ENCODE measurements around the gene AQP12B.

Gene AQP12B

GRCh38 chr2:240632306-240632721 lies 50.4 kb downstream of the AQP12B start:
- Mint-ChIP-seq H3K4me3 (no peak overlapping the region), H3K9me3 (ENCODE audit: low read depth) (peaks cover 9% of the 10 kb centered on the region), H3K36me3 (peaks cover 7% of the 10 kb centered on the region), H3K27ac (no peak overlapping the region), H3K4me1 (ENCODE audit: low read depth) (no peaks in the 10 kb centered on the region), H3K27me3 (no peaks in the 10 kb centered on the region)

- Mint-ChIP-seq H3K27ac (no peak overlapping the region), H3K4me3 (no peak overlapping the region), H3K36me3 (peaks cover 7% of the 10 kb centered on the region), H3K27me3 (no peaks in the 10 kb centered on the region), H3K4me1 (ENCODE audit: low read depth) (peaks cover 2% of the 10 kb centered on the region), H3K9me3 (ENCODE audit: low read depth) (peaks cover 9% of the 10 kb centered on the region)
These were observed 51.0 kb downstream of the AQP12B start for GRCh38 chr2:240631548-240632305.

DNA sequence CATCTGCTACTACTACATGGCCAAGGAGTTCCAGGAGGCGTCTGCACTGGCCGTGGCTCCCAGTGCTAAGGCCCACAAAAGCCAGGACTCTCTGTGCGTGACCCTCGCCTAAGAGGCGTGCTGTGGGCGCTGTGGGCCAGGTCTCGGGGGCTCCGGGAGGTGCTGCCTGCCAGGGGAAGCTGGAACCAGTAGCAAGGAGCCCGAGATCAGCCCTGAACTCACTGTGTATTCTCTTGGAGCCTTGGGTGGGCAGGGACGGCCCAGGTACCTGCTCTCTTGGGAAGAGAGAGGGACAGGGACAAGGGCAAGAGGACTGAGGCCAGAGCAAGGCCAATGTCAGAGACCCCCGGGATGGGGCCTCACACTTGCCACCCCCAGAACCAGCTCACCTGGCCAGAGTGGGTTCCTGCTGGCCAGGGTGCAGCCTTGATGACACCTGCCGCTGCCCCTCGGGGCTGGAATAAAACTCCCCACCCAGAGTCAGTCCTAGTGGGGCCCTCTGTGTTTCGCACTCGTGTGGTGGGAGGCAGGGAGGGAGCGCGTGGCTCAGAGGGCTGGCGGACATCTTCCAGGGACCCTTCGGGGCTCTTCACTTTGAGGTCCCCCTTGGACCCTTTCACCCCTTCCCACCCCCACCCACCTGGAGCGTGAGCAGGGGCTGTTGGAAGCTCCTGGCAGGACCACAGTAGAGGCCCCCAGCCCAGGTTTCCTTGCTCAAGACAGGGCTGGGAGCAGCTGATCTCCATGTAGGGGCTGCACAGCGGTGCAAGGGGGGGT lies 51.7 kb downstream of the AQP12B start:
- Mint-ChIP-seq H3K27ac (no peak overlapping the region), H3K4me1 (ENCODE audit: low read depth) (peaks cover 6% of the 10 kb centered on the region), H3K27me3 (no peaks in the 10 kb centered on the region), H3K4me3 (no peak overlapping the region), H3K9me3 (ENCODE audit: low read depth) (peaks cover 9% of the 10 kb centered on the region), H3K36me3 (peaks cover 7% of the 10 kb centered on the region)

DNA sequence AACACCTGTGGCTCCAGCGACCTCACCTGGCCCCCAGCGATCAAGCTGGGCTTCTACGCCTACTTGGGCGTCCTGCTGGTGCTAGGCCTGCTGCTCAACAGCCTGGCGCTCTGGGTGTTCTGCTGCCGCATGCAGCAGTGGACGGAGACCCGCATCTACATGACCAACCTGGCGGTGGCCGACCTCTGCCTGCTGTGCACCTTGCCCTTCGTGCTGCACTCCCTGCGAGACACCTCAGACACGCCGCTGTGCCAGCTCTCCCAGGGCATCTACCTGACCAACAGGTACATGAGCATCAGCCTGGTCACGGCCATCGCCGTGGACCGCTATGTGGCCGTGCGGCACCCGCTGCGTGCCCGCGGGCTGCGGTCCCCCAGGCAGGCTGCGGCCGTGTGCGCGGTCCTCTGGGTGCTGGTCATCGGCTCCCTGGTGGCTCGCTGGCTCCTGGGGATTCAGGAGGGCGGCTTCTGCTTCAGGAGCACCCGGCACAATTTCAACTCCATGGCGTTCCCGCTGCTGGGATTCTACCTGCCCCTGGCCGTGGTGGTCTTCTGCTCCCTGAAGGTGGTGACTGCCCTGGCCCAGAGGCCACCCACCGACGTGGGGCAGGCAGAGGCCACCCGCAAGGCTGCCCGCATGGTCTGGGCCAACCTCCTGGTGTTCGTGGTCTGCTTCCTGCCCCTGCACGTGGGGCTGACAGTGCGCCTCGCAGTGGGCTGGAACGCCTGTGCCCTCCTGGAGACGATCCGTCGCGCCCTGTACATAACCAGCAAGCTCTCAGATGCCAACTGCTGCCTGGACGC lies 52.5 kb downstream of the AQP12B start:
- Mint-ChIP-seq H3K9me3 (ENCODE audit: low read depth) (peaks cover 9% of the 10 kb centered on the region), H3K27me3 (no peaks in the 10 kb centered on the region), H3K4me1 (ENCODE audit: low read depth) (peaks cover 7% of the 10 kb centered on the region), H3K27ac (no peak overlapping the region), H3K36me3 (peaks cover 7% of the 10 kb centered on the region), H3K4me3 (no peak overlapping the region)

DNA sequence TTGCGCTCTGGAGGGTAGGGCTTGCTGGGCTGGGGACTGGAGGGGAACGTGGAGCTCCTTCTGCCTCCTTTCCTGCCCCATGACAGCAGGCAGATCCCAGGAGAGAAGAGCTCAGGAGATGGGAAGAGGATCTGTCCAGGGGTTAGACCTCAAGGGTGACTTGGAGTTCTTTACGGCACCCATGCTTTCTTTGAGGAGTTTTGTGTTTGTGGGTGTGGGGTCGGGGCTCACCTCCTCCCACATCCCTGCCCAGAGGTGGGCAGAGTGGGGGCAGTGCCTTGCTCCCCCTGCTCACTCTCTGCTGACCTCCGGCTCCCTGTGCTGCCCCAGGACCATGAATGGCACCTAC lies 53.1 kb downstream of the AQP12B start:
- Mint-ChIP-seq H3K4me3 (no peak overlapping the region), H3K27me3 (no peaks in the 10 kb centered on the region), H3K36me3 (peaks cover 7% of the 10 kb centered on the region), H3K27ac (no peak overlapping the region), H3K9me3 (ENCODE audit: low read depth) (peaks cover 9% of the 10 kb centered on the region), H3K4me1 (ENCODE audit: low read depth) (peaks cover 13% of the 10 kb centered on the region)

GRCh38 chr2:240628808-240629618 lies 53.7 kb downstream of the AQP12B start:
- peaks cover 18% of the 10 kb centered on the region for H3K4me1 Mint-ChIP-seq (ENCODE audit: low read depth)
- H3K27me3 Mint-ChIP-seq, result no peaks in the 10 kb centered on the region
- H3K4me3 Mint-ChIP-seq, result no peak overlapping the region
- H3K27ac Mint-ChIP-seq, result no peak overlapping the region
- H3K9me3 Mint-ChIP-seq (ENCODE audit: low read depth), result peaks cover 9% of the 10 kb centered on the region
- H3K36me3 Mint-ChIP-seq, result peaks cover 5% of the 10 kb centered on the region

DNA sequence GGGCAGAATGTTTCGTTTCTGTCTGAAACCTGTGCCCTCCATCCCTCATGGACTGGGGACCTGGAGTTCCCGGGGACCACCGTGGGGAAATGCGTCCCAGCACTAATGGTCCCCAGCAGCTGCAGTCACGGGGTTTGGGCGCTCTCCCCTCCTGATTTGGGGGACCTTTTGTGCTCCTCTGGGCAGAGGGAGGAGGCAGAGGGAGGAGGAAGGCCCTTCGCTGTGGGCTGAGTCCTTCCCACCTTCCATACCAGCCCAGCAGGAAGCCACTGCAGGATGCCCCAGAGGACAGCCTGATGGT lies 54.2 kb downstream of the AQP12B start:
- H3K4me3 Mint-ChIP-seq, result no peak overlapping the region
- peaks cover 21% of the 10 kb centered on the region for H3K4me1 Mint-ChIP-seq (ENCODE audit: low read depth)
- H3K36me3 Mint-ChIP-seq, result peaks cover 5% of the 10 kb centered on the region
- H3K9me3 Mint-ChIP-seq (ENCODE audit: low read depth), result peaks cover 7% of the 10 kb centered on the region
- no peaks in the 10 kb centered on the region for H3K27me3 Mint-ChIP-seq
- H3K27ac Mint-ChIP-seq, result no peak overlapping the region

GRCh38 chr2:240627736-240628506 lies 54.8 kb downstream of the AQP12B start:
- Mint-ChIP-seq H3K9me3 (ENCODE audit: low read depth) (peaks cover 1% of the 10 kb centered on the region), H3K27me3 (no peaks in the 10 kb centered on the region), H3K4me3 (no peak overlapping the region), H3K4me1 (ENCODE audit: low read depth) (peaks cover 27% of the 10 kb centered on the region), H3K27ac (no peak overlapping the region), H3K36me3 (peaks cover under 1% of the 10 kb centered on the region)

DNA sequence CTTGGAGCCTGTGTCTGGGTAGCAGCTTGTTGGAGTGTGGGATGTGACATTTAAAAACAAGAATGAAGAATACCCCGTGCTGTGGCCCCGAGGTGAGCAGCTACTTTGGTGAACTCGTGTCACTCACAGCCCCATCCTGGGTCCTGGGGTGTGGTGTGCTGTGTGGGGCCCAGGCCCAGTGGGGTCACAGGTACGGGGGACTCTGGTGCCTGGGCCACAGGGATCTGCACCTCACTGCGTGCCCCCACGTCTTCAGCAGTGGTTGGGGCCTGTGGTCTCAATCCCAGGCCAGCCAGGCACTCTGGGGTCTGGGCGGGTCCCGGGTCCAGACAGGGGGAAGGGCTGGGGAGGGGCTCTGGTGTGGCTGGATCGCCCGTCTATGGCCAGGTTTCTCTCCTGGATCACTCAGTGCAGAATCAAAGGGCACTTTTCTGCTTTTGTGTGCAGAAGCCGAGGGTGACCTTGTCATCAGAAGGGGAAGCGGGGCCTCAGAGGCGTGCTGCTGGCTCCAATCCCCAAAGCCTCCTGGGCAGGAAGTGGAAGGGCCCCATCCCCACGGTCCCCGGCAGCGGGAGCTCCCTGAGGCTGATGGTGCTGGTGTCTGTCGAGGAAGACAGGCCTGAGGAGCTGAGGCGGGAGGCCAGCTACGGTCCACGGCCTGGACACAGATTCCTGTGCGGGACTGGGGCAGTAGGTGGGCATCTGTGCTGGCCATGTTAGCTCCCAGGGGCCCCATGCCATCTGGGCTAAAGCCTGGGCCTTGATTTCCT lies 56.0 kb downstream of the AQP12B start:
- peaks cover 35% of the 10 kb centered on the region for H3K4me1 Mint-ChIP-seq (ENCODE audit: low read depth)
- peak overlapping the region; percentile 27 for H3K4me3 Mint-ChIP-seq

More for the DNA sequence above, 56.0 kb downstream of the AQP12B start:
- Mint-ChIP-seq H3K9me3 (ENCODE audit: low read depth) (no peaks in the 10 kb centered on the region), H3K27ac (no peak overlapping the region), H3K36me3 (peaks cover 3% of the 10 kb centered on the region), H3K27me3 (no peaks in the 10 kb centered on the region)
